Gastrocnemius medialis (tissue), 4 donors: ENCODE data around the gene DCD.

Experiments
- CTCF ChIP-seq, 5 experiments: fragments of 450-650 bp in 3 of 5; fragments of 200-600 bp in 2 of 5; sonication (generic) in 2 of 5; IDR thresholded peaks in 4 of 5; conservative IDR thresholded peaks in 1 of 5; 1 replicate in 4 of 5; 2 replicates in 1 of 5; pipeline ENCODE4 v1.5.1; 2016 to 2019; ENCODE audit warnings: antibody characterized with exemption in 5 of 5, mild to moderate bottlenecking in 3 of 5, moderate library complexity in 3 of 5
- POLR2A ChIP-seq, 2 donors: fragments of 450-650 bp; IDR thresholded peaks; one replicate each; pipeline ENCODE4 v1.6.1; 2017; ENCODE audit warnings: antibody characterized with exemption in 2 of 2, mild to moderate bottlenecking in 2 of 2, moderate library complexity in 2 of 2

GRCh38 chr12:54612225-54612750 lies 35.9 kb downstream of the DCD start:
- TF ChIP-seq CTCF (IDR thresholded peaks at IDR 0.05 in 4 of 5, conservative IDR thresholded peaks at IDR 0.05 in 1 of 5) (no peak), POLR2A (IDR thresholded peaks at IDR 0.05) (no peak)
